Measurements from ENCODE around the gene RNASE7. TPM values are rescaled to one million over a fixed set of nuclear protein-coding genes. Genes with fewer than 3 reads are reported as not detected.

Gene RNASE7
- total RNA-seq, 1 donor from 2014 or later: not detected

DNA sequence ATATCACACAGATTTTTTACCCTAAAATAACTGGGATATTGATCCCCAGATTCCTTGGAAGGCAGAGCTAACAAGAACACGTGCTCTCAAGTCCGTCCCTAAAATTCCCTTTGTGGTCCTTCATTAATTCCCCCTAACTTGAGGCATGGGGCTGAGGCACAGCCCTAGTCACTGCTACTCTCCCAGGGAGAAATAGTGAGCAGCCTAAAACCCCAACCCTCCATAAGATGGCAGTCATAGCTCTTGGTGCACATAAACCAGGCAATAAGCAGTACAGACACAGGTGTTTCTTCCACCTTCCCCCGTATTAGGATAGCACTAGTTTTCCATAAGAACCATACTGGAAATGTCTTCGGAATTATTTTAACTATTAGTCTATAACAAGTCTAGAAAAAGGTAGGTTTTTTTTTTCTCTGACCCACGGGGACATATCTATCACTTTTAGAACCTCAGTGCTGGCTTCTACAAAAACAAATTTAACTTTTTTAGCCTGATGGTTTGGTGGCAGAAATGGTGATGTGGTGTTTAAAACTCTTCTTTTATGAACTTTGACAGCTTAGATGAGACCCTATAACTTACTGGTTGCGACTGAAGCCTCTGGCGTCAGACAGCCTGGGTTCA lies 24.8 kb downstream of the RNASE7 start:
- DNase-seq (ENCODE audit: extremely low read depth, low read depth, low spot score): no peak

GRCh38 chr14:21068521-21069387 lies 26.6 kb downstream of the RNASE7 start:
- no peak for DNase-seq (ENCODE audit: extremely low read depth, low read depth, low spot score)

GRCh38 chr14:21069388-21070082 lies 27.4 kb downstream of the RNASE7 start:
- DNase-seq (ENCODE audit: extremely low read depth, low read depth, low spot score): no peak

DNA sequence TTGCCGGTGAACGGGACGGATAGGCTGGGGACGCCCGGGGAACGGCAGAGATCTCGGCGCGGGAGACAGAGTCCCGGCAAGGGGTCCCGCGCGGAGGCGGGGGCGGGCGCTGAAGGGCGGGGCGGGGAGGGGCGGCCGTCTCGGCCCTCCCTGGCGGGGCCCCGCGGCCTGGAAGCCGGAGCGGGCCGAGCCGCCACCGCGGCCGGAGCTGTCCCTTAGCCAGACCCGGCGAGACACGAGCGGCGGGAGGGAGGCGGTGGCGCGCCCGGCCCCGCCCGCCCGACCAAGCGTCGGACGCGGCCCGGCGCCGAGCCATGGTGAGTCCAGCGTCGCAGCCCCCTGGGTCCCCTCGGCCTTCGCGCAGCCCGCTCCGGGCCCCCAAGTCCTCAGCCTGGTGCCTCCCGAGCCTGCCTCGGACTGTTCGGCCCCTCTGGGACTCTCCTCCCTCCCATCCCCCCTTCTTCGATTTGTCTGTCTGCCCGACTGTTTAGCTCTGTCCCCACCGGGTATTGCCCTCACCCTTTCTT lies 28.0 kb downstream of the RNASE7 start, which contains the start of gene ARHGEF40:
TSS of gene ARHGEF40 (plus strand) at position 222 of the 527 bp plus-strand sequence. CDS start at position 315, 93 bp downstream.
- no peak for DNase-seq (ENCODE audit: extremely low read depth, low read depth, low spot score)

- no peak for DNase-seq (ENCODE audit: extremely low read depth, low read depth, low spot score)
Observed at GRCh38 chr14:21070610-21071224, 28.6 kb downstream of the RNASE7 start.

- DNase-seq (ENCODE audit: extremely low read depth, low read depth, low spot score): no peak
Observed at GRCh38 chr14:21071225-21072030, 29.3 kb downstream of the RNASE7 start.

DNA sequence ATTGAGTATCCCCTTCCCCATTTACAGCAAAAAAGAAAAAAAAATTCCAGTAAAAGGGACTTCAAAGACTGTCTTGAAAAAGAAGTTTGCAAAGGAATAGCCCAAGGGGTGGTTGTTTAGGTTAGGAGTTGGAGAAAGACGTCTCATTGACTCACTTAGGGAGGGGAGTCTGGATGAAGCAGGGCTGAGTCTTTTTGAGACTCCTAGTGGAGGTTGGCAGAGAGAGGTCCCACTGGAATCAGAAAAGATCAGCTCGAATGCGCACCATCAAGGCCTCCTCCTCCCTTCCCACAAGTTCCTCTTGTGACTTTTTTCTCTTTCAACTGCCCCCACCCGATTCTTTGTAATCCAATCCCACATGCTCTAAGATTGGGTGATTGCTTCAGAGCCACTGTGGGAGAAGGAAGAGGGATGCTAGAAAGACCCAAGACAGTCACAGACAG lies 29.9 kb downstream of the RNASE7 start:
- DNase-seq (ENCODE audit: extremely low read depth, low read depth, low spot score): no peak

DNA sequence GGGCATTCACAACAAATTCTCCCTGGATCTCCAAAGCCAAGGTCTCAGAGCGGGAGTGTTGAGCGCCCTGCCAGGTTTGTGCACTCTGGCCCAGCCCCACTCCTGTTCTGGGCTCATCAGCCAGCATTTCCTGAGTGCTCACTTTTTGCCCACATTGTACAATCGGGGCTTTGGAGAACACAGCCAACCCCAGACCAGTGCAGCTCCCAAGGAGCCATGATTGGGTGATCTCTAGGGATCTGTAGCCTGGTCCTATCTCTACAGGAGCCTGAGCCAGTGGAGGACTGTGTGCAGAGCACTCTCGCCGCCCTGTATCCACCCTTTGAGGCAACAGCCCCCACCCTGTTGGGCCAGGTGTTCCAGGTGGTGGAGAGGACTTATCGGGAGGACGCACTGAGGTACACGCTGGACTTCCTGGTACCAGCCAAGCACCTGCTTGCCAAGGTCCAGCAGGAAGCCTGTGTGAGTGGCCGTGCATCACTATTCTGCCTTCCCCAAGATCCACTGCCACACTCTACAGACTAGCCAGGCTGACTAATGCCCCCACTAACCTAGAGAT lies 30.7 kb downstream of the RNASE7 start:
- no peak for DNase-seq (ENCODE audit: extremely low read depth, low read depth, low spot score)

- no peak for DNase-seq (ENCODE audit: extremely low read depth, low read depth, low spot score)
Observed at GRCh38 chr14:21073921-21074320, 31.8 kb downstream of the RNASE7 start.

DNA sequence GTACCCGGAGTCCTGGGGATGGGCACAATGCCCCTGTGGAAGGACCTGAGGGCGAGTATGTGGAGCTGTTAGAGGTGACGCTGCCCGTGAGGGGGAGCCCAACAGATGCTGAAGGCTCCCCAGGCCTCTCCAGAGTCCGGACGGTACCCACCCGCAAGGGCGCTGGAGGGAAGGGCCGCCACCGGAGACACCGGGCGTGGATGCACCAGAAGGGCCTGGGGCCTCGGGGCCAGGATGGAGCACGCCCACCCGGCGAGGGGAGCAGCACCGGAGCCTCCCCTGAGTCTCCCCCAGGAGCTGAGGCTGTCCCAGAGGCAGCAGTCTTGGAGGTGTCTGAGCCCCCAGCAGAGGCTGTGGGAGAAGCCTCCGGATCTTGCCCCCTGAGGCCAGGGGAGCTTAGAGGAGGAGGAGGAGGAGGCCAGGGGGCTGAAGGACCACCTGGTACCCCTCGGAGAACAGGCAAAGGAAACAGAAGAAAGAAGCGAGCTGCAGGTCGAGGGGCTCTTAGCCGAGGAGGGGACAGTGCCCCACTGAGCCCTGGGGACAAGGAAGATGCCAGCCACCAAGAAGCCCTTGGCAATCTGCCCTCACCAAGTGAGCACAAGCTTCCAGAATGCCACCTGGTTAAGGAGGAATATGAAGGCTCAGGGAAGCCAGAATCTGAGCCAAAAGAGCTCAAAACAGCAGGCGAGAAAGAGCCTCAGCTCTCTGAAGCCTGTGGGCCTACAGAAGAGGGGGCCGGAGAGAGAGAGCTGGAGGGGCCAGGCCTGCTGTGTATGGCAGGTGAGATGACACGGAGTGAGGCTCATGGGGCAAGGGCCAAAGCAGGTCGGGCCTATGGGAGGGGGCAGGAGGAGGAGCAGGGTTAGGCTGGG lies 32.5 kb downstream of the RNASE7 start:
- DNase-seq (ENCODE audit: extremely low read depth, low read depth, low spot score): no peak

DNA sequence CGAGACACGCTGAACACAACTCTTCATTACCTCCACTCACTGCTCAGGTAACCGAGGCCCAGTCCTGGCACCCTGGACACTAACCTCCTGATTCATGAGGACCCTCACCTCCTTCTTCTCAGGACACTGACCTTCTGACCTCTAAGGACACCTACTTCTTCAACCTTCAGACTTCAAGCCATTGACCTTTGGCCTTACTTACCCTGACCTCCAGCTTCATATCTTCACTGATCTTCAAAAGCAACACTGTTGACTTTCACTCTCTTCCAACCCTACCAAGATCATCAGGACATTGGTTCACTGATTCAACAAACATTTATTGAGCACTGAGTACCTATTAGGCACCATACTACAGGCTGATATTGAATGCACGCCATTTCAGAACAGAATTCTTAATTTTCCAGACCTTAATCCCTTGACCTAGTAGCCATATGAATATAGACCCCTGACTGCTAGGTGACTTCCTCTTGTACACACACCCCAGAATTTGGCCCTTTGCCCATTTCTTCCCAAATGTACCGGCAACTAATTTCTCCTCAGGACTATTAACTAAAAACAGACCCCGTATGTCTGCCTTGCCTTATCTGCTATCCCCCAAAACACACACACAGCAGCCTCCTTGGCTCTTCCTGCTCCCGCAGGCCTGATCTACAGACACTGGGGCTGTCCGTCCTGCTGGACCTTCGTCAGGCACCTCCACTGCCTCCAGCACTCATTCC lies 33.7 kb downstream of the RNASE7 start:
- no peak for DNase-seq (ENCODE audit: extremely low read depth, low read depth, low spot score)

DNA sequence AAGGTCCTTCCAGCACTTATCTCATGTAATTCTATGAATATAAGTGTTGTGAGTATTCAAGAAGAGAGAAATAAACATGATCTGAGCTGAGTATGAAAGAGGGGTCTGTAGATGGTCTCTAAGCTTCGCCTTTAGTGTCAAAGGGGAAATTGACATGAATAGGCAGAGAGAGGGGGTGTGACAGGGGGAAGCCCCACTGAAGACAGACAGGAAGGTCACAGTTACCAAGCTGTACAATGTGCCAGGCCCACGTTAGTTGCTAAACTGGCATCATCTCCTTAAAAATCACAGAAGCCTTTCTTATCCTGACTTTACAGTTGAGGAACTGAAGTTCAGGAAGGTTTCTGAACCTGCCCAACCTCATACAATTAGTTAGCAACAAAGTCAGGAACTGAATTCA lies 35.5 kb downstream of the RNASE7 start:
- DNase-seq (ENCODE audit: extremely low read depth, low read depth, low spot score): no peak

DNA sequence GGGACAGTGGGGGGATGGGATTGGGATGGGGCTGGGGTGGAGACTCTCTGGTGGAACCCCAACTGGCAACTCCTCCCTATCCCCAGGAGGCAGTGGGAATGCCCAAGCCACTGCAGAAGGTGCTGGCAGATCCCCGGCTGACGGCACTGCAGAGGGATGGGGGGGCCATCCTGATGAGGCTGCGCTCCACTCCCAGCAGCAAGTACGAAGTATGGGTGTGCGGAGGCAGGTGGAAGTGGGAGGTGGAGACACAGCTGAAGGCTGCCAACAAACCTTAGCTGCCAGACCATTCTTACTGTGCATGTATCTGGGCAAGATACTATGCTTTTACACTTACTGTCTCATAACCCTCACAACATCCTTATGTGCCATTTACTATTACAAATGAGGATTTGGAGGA lies 36.1 kb downstream of the RNASE7 start:
- DNase-seq (ENCODE audit: extremely low read depth, low read depth, low spot score): no peak

GRCh38 chr14:21078726-21079125 lies 36.6 kb downstream of the RNASE7 start:
- no peak for DNase-seq (ENCODE audit: extremely low read depth, low read depth, low spot score)

DNA sequence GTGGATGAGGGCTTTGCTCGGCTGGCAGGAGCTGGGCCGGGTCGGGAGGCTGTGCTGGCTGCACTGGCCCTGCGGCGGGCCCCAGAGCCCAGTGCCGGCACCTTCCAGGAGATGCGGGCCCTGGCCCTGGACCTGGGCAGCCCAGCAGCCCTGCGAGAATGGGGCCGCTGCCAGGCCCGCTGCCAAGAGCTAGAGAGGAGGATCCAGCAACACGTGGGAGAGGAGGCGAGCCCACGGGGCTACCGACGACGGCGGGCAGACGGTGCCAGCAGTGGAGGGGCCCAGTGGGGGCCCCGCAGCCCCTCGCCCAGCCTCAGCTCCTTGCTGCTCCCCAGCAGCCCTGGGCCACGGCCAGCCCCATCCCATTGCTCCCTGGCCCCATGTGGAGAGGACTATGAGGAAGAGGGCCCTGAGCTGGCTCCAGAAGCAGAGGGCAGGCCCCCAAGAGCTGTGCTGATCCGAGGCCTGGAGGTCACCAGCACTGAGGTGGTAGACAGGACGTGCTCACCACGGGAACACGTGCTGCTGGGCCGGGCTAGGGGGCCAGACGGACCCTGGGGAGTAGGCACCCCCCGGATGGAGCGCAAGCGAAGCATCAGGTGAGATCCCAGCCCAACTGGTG lies 39.5 kb downstream of the RNASE7 start:
- no peak for DNase-seq (ENCODE audit: extremely low read depth, low read depth, low spot score)

GRCh38 chr14:21083565-21084325 lies 41.6 kb downstream of the RNASE7 start:
- no peak for DNase-seq (ENCODE audit: extremely low read depth, low read depth, low spot score)

- DNase-seq (ENCODE audit: extremely low read depth, low read depth, low spot score): no peak
Observed at GRCh38 chr14:21084396-21084795, 42.2 kb downstream of the RNASE7 start.

All from glomerular endothelial cell (primary cell).